T-cell (primary cell): ENCODE measurements around the gene ARHGAP9. TPM values are rescaled to one million over a fixed set of nuclear protein-coding genes. Genes with fewer than 3 reads are reported as not detected.
A peak's percentile ranks its signal among the peaks of the same experiment; 100 is the strongest.
"Not testable (repeated sequence)": the region's sequence is repeated elsewhere in the genome, so short reads cannot be mapped to it uniquely, and the experiment has no call there.

Experiments used
- ATAC-seq, 4 experiments: fragments of 200-7000 bp in 3 of 4; fragments of 150-1000 bp in 1 of 4; cut with Tn5 transposase; replicated peaks in 1 of 4; 1 replicate in 3 of 4; 2 replicates in 1 of 4; pipeline ENCODE4 v1.10.0; 2021; ENCODE audit warnings: moderate library complexity in 3 of 4, mild to moderate bottlenecking in 2 of 4, moderate number of reproducible peaks in 1 of 4
- CTCF ChIA-PET, 2 donors: fragments of 300-600 bp; sonication (Branson Sonifier 250); formaldehyde crosslinking; loops; one replicate each; lab custom pipeline; 2022; ENCODE audit warnings: antibody characterized with exemption in 2 of 2; lab: Charles Lee
- POLR2A ChIA-PET, 2 donors: fragments of 300-600 bp; sonication (Branson Sonifier 250); formaldehyde crosslinking; loops; one replicate each; lab custom pipeline; 2022; ENCODE audit warnings: antibody characterized with exemption in 2 of 2; lab: Charles Lee
- DNase-seq, 35 experiments: peaks; one replicate each; pipeline versions ENCODE4 v3.0.0 to v3.0.0-alpha.2; 2013 to 2023
- H3K27ac ChIP-seq: one replicate; pipeline ENCODE4 v1.5.1; 2013; ENCODE audit warnings: low read length
- H3K27me3 ChIP-seq, 2 experiments: replicated peaks in 1 of 2; 1 replicate in 1 of 2; 2 replicates in 1 of 2; pipeline versions ENCODE4 v1.6.1 to v1.7.0; 2013; ENCODE audit warnings: low read length in 1 of 2, mixed read lengths in 1 of 2; ENCODE audit not compliant: control insufficient read depth in 2 of 2, insufficient read depth in 2 of 2; ENCODE audit errors: extremely low read depth in 1 of 2
- H3K36me3 ChIP-seq, 2 donors: 1 replicate in 1 of 2; 2 replicates in 1 of 2; pipeline versions ENCODE4 v1.6.1 to v1.7.0; 2013; ENCODE audit warnings: low read length in 1 of 2; ENCODE audit not compliant: control insufficient read depth in 2 of 2, insufficient read depth in 1 of 2; ENCODE audit errors: extremely low read depth in 1 of 2
- H3K4me1 ChIP-seq, 2 experiments: 1 replicate in 1 of 2; 2 replicates in 1 of 2; pipeline versions ENCODE4 v1.6.1 to v1.7.0; 2013; ENCODE audit warnings: low read length in 2 of 2, mixed read lengths in 1 of 2; ENCODE audit not compliant: insufficient read depth in 2 of 2, control insufficient read depth in 1 of 2; ENCODE audit errors: extremely low read depth in 1 of 2
- H3K4me3 ChIP-seq, 2 donors: 1 replicate in 1 of 2; 2 replicates in 1 of 2; pipeline versions ENCODE4 v1.5.1 to v1.7.0; 2013; ENCODE audit warnings: mild to moderate bottlenecking in 2 of 2, low read length in 1 of 2, moderate library complexity in 1 of 2; ENCODE audit not compliant: control insufficient read depth in 1 of 2; ENCODE audit errors: extremely low read depth in 1 of 2
- H3K9me3 ChIP-seq: 2 replicates; pipeline ENCODE4 v1.7.0; 2013
- H3K27ac Mint-ChIP-seq, 2 donors: one replicate each; pipeline ENCODE4 v1.8.0; 2020 to 2021; ENCODE audit warnings: mild to moderate bottlenecking in 2 of 2, mixed read lengths in 2 of 2
- H3K27me3 Mint-ChIP-seq, 2 donors: one replicate each; pipeline ENCODE4 v1.8.0; 2021 to 2022; ENCODE audit warnings: mixed read lengths in 2 of 2
- H3K36me3 Mint-ChIP-seq: one replicate; pipeline ENCODE4 v1.8.0; 2021; ENCODE audit warnings: mixed read lengths
- H3K4me1 Mint-ChIP-seq, 3 donors: one replicate each; pipeline ENCODE4 v1.8.0; 2020 to 2022; ENCODE audit warnings: mixed read lengths in 3 of 3, mild to moderate bottlenecking in 1 of 3
- H3K4me3 Mint-ChIP-seq, 3 donors: one replicate each; pipeline ENCODE4 v1.8.0; 2020 to 2022; ENCODE audit warnings: mild to moderate bottlenecking in 3 of 3, mixed read lengths in 3 of 3, moderate library complexity in 3 of 3
- H3K9me3 Mint-ChIP-seq, 3 donors: one replicate each; pipeline ENCODE4 v1.8.0; 2020 to 2022; ENCODE audit warnings: mixed read lengths in 3 of 3
- WGBS: methylation state at CpG from one replicate; pipeline ENCODE4 v1.1.5; 2013; ENCODE audit warnings: missing lambda C conversion rate; ENCODE audit not compliant: insufficient coverage; 5-methylcytosine and 5-hydroxymethylcytosine counted together
- total RNA-seq, 35 experiments: library from RNA in 6 of 35; stranded (reverse) in 6 of 35; fragments of 120-200 nt in 1 of 35; gene quantifications; one replicate each; pipeline versions ENCODE4 v1.2.1 to v1.2.4 and lab custom pipeline; 2013 to 2026

Gene ARHGAP9
- total RNA-seq, 5 donors from 2014 or later (not counting 1 experiment from before 2014, with no cell fraction given), result 198 to 413 (median 243) TPM

GRCh38 chr12:57515408-57515933 is 35.8 kb upstream of the ARHGAP9 start:
- peaks cover 7 to 21% of the 10 kb centered on the region in 2 experiments for H3K4me1 ChIP-seq
- CTCF ChIA-PET, result interaction anchor here in 1 of 2 donors (0.6 to 0.9 kb wide), 2 partner anchors 56 to 70 kb away, joined by 4 to 5 read pairs; no protein-coding TSS in a partner anchor
- Mint-ChIP-seq H3K36me3 (peaks cover 65% of the 10 kb centered on the region), H3K27ac (no peak overlapping the region), H3K4me3 (no peak overlapping the region), H3K4me1 (peaks cover 24 to 27% (median 24%) of the 10 kb centered on the region in 3 donors), H3K9me3 (no peaks in the 10 kb centered on the region), H3K27me3 (no peaks in the 10 kb centered on the region)
- H3K36me3 ChIP-seq, result peaks cover 7 to 69% of the 10 kb centered on the region in 2 donors
- no peak overlapping the region for H3K27ac ChIP-seq
- DNase-seq (no peak), ATAC-seq (no peak)
- H3K4me3 ChIP-seq, result no peak overlapping the region
- no peaks in the 10 kb centered on the region for H3K27me3 ChIP-seq
- POLR2A ChIA-PET, result interaction anchor here in 1 of 2 donors (1.1 kb wide), 1 partner anchor 34 kb away, joined by 5 read pairs; no protein-coding TSS in a partner anchor
- no peaks in the 10 kb centered on the region for H3K9me3 ChIP-seq
- no CpG with 5 or more reads among the region's 3 CpGs for WGBS

DNA sequence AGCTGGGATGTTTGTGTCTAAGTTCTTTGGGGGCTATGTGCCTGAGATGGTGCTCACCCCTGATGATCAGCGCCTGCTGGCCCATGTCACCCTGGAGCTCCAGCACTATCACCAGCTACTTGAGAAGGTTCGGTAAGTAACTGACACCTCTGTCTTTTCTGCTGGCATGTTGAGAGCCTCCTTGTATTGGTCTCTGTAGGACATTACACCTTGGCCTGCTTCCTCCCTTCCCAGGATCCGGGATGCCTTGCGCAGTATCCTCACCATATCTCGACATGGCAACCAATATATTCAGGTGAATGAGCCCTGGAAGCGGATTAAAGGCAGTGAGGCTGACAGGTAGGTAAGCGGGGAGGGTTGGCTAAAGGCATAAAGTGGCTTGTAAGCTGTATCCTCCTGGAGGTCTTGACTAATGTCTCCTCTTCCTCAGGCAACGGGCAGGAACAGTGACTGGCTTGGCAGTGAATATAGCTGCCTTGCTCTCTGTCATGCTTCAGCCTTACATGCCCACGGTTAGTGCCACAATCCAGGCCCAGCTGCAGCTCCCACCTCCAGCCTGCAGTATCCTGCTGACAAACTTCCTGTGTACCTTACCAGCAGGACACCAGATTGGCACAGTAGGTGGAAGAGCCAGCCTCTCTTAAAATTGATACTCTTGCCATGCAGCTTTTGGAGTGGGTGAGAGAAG is 35.2 kb upstream of the ARHGAP9 start:
- H3K9me3 Mint-ChIP-seq, result no peaks in the 10 kb centered on the region

GRCh38 chr12:57514246-57514645 is 34.6 kb upstream of the ARHGAP9 start:
- not testable (repeated sequence) for H3K4me3 Mint-ChIP-seq, H3K27me3 ChIP-seq, H3K27me3 Mint-ChIP-seq, DNase-seq, H3K9me3 Mint-ChIP-seq, ATAC-seq, H3K9me3 ChIP-seq, H3K27ac ChIP-seq, H3K4me3 ChIP-seq
- Histone ChIP-seq H3K36me3 (peaks cover 7 to 79% of the 10 kb centered on the region in 2 donors), H3K4me1 (peaks cover 4 to 11% of the 10 kb centered on the region in 2 experiments)
- peaks cover 68% of the 10 kb centered on the region for H3K36me3 Mint-ChIP-seq
- ChIA-PET CTCF (interaction anchor here in 1 of 2 donors (0.7 to 1.0 kb wide), 2 partner anchors 58 to 228 kb away, joined by 4 to 6 read pairs; no protein-coding TSS in a partner anchor), POLR2A (interaction anchor here in 1 of 2 donors (0.7 to 1.3 kb wide), 2 partner anchors 18 to 21 kb away, joined by 3 to 6 read pairs; no protein-coding TSS in a partner anchor)
- H3K27ac Mint-ChIP-seq, result peak overlapping the region in 1 of 2 donors; percentile 68
- WGBS, result 97% methylated on average over 8 of the region's 9 CpGs
- H3K4me1 Mint-ChIP-seq, result peaks cover 20 to 21% (median 20%) of the 10 kb centered on the region in 3 donors

More for the DNA sequence above, 35.2 kb upstream of the ARHGAP9 start:
- Histone ChIP-seq H3K27ac (no peak overlapping the region), H3K4me1 (peaks cover 7 to 17% of the 10 kb centered on the region in 2 experiments), H3K36me3 (peaks cover 7 to 74% of the 10 kb centered on the region in 2 donors), H3K4me3 (no peak overlapping the region), H3K27me3 (no peaks in the 10 kb centered on the region), H3K9me3 (no peaks in the 10 kb centered on the region)
- ChIA-PET POLR2A (interaction anchor here in 1 of 2 donors (1.1 kb wide), 1 partner anchor 33 kb away, joined by 5 read pairs; no protein-coding TSS in a partner anchor), CTCF (interaction anchor here in 1 of 2 donors (0.9 kb wide), 1 partner anchor 56 kb away, joined by 4 read pairs; no protein-coding TSS in a partner anchor)
- Mint-ChIP-seq H3K27ac (no peak overlapping the region), H3K27me3 (no peaks in the 10 kb centered on the region), H3K4me3 (no peak overlapping the region), H3K36me3 (peaks cover 65% of the 10 kb centered on the region), H3K4me1 (peaks cover 24% of the 10 kb centered on the region in 3 donors)
- ATAC-seq (no peak), DNase-seq (no peak)
- 89% methylated on average over 4 of the region's 9 CpGs for WGBS

GRCh38 chr12:57513677-57514076 is 34.0 kb upstream of the ARHGAP9 start:
- peaks cover 7 to 81% of the 10 kb centered on the region in 2 donors for H3K36me3 ChIP-seq
- DNase-seq, H3K27ac ChIP-seq, H3K4me3 ChIP-seq, H3K27me3 Mint-ChIP-seq, H3K4me3 Mint-ChIP-seq, H3K9me3 Mint-ChIP-seq, H3K4me1 ChIP-seq, H3K27me3 ChIP-seq, H3K9me3 ChIP-seq, ATAC-seq, H3K27ac Mint-ChIP-seq: not testable (repeated sequence)
- WGBS, result 100% methylated on average over 2 of the region's 6 CpGs
- ChIA-PET POLR2A (interaction anchor here (0.5 to 1.3 kb wide), 6 partner anchors 10 to 1486 kb away, joined by 3 to 17 read pairs (median 6); no protein-coding TSS in a partner anchor), CTCF (interaction anchor here in 1 of 2 donors (0.7 to 1.0 kb wide), 2 partner anchors 58 to 228 kb away, joined by 4 to 6 read pairs; no protein-coding TSS in a partner anchor)
- H3K4me1 Mint-ChIP-seq, result peaks cover 14 to 15% (median 15%) of the 10 kb centered on the region in 3 donors
- peaks cover 64% of the 10 kb centered on the region for H3K36me3 Mint-ChIP-seq

DNA sequence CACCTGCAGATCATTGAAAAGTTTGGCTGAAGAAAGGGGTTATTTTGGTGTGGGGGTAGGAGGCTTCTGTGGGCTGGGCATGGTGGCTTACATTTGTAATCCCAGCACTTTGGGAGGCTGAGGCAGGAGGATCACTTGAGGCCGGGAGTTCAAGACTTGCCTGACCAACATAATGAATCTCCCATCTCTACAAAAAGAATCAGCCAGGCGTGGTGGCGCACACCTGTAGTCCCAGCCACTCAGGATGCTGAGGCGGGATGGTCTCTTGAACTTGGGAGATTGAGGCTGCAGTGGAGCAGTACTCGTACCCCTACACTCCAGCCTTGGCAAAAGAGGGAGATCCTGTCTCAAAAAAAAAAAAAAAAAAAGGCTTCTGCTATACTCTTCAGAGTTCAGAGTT is 33.6 kb upstream of the ARHGAP9 start:
- H3K4me3 Mint-ChIP-seq, result no peak overlapping the region
- WGBS, result no CpG with 5 or more reads among the region's 5 CpGs
- CTCF ChIA-PET, result interaction anchor here in 1 of 2 donors (0.7 to 1.0 kb wide), 2 partner anchors 57 to 229 kb away, joined by 4 to 6 read pairs; no protein-coding TSS in a partner anchor

DNA sequence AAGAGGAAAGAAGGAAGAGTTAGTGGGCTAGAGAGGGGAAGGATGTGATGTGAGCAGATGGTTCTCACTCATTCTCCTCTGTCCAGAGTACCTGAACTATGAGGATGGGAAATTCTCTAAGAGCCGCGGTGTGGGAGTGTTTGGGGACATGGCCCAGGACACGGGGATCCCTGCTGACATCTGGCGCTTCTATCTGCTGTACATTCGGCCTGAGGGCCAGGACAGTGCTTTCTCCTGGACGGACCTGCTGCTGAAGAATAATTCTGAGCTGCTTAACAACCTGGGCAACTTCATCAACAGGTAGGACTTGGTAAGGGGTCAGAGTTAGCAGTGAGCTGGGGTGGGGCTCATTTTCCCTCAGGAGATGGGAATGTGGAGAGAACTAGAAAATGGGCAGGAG is 33.0 kb upstream of the ARHGAP9 start:
- Mint-ChIP-seq H3K27me3 (no peaks in the 10 kb centered on the region), H3K4me1 (peaks cover 4 to 7% (median 6%) of the 10 kb centered on the region in 3 donors), H3K4me3 (no peak overlapping the region), H3K36me3 (peaks cover 56% of the 10 kb centered on the region), H3K9me3 (no peaks in the 10 kb centered on the region), H3K27ac (peak overlapping the region; percentile 48 to 62)
- ChIA-PET CTCF (no interaction called here), POLR2A (interaction anchor here in 1 of 2 donors (0.9 to 1.3 kb wide), 3 partner anchors 8 to 54 kb away, joined by 3 read pairs; partner anchors contain the start of gene DDIT3)
- WGBS, result 92% methylated on average over 6 of the region's 6 CpGs
- ATAC-seq, result no peak
- DNase-seq, result no peak
- peaks cover 7 to 80% of the 10 kb centered on the region in 2 donors for H3K36me3 ChIP-seq
- H3K27me3 ChIP-seq, result no peaks in the 10 kb centered on the region
- no peak overlapping the region for H3K4me3 ChIP-seq
- no peaks in the 10 kb centered on the region for H3K9me3 ChIP-seq
- no peaks in the 10 kb centered on the region for H3K4me1 ChIP-seq
- H3K27ac ChIP-seq, result no peak overlapping the region

More for the DNA sequence above, 33.6 kb upstream of the ARHGAP9 start:
- Histone ChIP-seq H3K27ac (no peak overlapping the region), H3K9me3 (no peaks in the 10 kb centered on the region), H3K4me3 (no peak overlapping the region), H3K4me1 (peaks cover 0 to 1% of the 10 kb centered on the region in 2 experiments), H3K36me3 (peaks cover 7 to 81% of the 10 kb centered on the region in 2 donors), H3K27me3 (no peaks in the 10 kb centered on the region)
- H3K9me3 Mint-ChIP-seq, result no peaks in the 10 kb centered on the region
- DNase-seq (no peak), ATAC-seq (no peak)
- peaks cover 61% of the 10 kb centered on the region for H3K36me3 Mint-ChIP-seq
- no peaks in the 10 kb centered on the region for H3K27me3 Mint-ChIP-seq
- peaks cover 10 to 11% (median 11%) of the 10 kb centered on the region in 3 donors for H3K4me1 Mint-ChIP-seq
- no peak overlapping the region for H3K27ac Mint-ChIP-seq
- POLR2A ChIA-PET, result interaction anchor here (0.6 to 1.3 kb wide), 4 partner anchors 9 to 54 kb away, joined by 3 to 17 read pairs (median 4); no protein-coding TSS in a partner anchor
